Spleen (tissue), 7 donors: ENCODE results near the gene OR1F1.

ENCODE experiments used
- CTCF ChIP-seq, 11 experiments: fragments of 200-600 bp in 7 of 11; fragments of 450-650 bp in 4 of 11; sonication (generic) in 4 of 11; IDR thresholded peaks in 8 of 11; conservative IDR thresholded peaks in 3 of 11; 1 replicate in 7 of 11; 2 replicates in 4 of 11; pipeline versions ENCODE4 v1.4.0 to v1.8.0; 2016 to 2021; ENCODE audit warnings: antibody characterized with exemption in 11 of 11, inconsistent platforms in 4 of 11, mild to moderate bottlenecking in 1 of 11
- POLR2A ChIP-seq, 3 donors: fragments of 450-650 bp; IDR thresholded peaks; one replicate each; pipeline ENCODE4 v1.5.1; 2017; ENCODE audit warnings: antibody characterized with exemption in 3 of 3, mild to moderate bottlenecking in 1 of 3
- donor health status: DM: no; HTN: no; CAD: no; lungs with moderate emphysema.
- donor health status: DM: no; HTN: no; CAD: no.
- donor health status: DM: no; HTN: no; CAD: no.

- TF ChIP-seq POLR2A (IDR thresholded peaks at IDR 0.05) (no peak), CTCF (IDR thresholded peaks at IDR 0.05 in 8 of 11, conservative IDR thresholded peaks at IDR 0.05 in 3 of 11) (no peak)
Measured at GRCh38 chr16:3141781-3142311, 46.2 kb upstream of the OR1F1 start.
